ENCODE measurements around the gene STARD10. TPM values are rescaled to one million over a fixed set of nuclear protein-coding genes. Genes with fewer than 3 reads are reported as not detected.

Gene STARD10
- total RNA-seq, 2 donors from 2014 or later, result 87.4 to 93.9 TPM

- DNase-seq (no peak), ATAC-seq (no peak)
- intact Hi-C loops (cut with DNase I), result no loop called here
These were observed 88.1 kb downstream of the STARD10 start for GRCh38 chr11:72705442-72706365.

GRCh38 chr11:72704783-72705265 lies 89.0 kb downstream of the STARD10 start:
- no peak for DNase-seq
- intact Hi-C loops (cut with DNase I), result no loop called here
- no peak for ATAC-seq

Small RNA genes lying within 50 kb of the gene (microRNA-seq; reads per million reads assigned to microRNA genes)
- gene MIR4692, result 0 reads per million in 2 donors

Other genes with a start within 250 kb of the STARD10 start
- gene PDE2A, start 119.6 kb downstream of the STARD10 start, total RNA-seq, result 10 to 100 TPM; 40.9 to 41.6 TPM
- gene ARAP1, start 41.6 kb downstream of the STARD10 start, total RNA-seq, result 10 to 100 TPM; 60.3 to 66.9 TPM
- gene ATG16L2, start 20.4 kb upstream of the STARD10 start, total RNA-seq, result 10 to 100 TPM; 11.9 to 16.3 TPM

Measured in left cardiac atrium (tissue), 4 donors.